Mucosa of descending colon (tissue), 3 donors: ENCODE results near the gene FMNL3. TPM values are rescaled to one million over a fixed set of nuclear protein-coding genes. Genes with fewer than 3 reads are reported as not detected.
"Not testable (repeated sequence)": the region's sequence is repeated elsewhere in the genome, so short reads cannot be mapped to it uniquely, and the experiment has no call there.

Experiments
- ATAC-seq: fragments of 200-7000 bp; cut with Tn5 transposase; one replicate; pipeline ENCODE4 v1.9.1; 2020; ENCODE audit warnings: mild to moderate bottlenecking, moderate library complexity
- DNase-seq, 3 donors: peaks; one replicate each; pipeline ENCODE4 v3.0.0-alpha.2; 2020
- H3K36me3 ChIP-seq: fragments of 200-600 bp; one replicate; pipeline ENCODE4 v1.8.0; 2021; ENCODE audit warnings: low read depth, mild to moderate bottlenecking
- H3K4me1 ChIP-seq: fragments of 200-600 bp; one replicate; pipeline ENCODE4 v1.8.0; 2021; ENCODE audit warnings: low read depth, mild to moderate bottlenecking
- H3K4me3 ChIP-seq: fragments of 200-600 bp; one replicate; pipeline ENCODE4 v1.8.0; 2021; ENCODE audit warnings: mild to moderate bottlenecking
- H3K9me3 ChIP-seq: fragments of 200-600 bp; one replicate; pipeline ENCODE4 v1.8.0; 2021; ENCODE audit warnings: mild to moderate bottlenecking
- CTCF ChIP-seq: fragments of 200-600 bp; IDR thresholded peaks from one replicate; pipeline ENCODE4 v1.8.0; 2022; ENCODE audit warnings: antibody characterized with exemption, mild to moderate bottlenecking
- intact Hi-C, 2 donors: fragments of 100-400 bp; cut with DNase I in 1 of 2; cut with micrococcal nuclease in 1 of 2; formaldehyde crosslinking; loops; one replicate each; pipeline versions ENCODE4 v1.11.0 to v1.11.1; 2022; cut with DNase I, micrococcal nuclease
- total RNA-seq, 3 donors: library from RNA; stranded (reverse); fragmentation: NEBNext Ultra II Directional in 2 of 3; extraction: Animal tissue kit (Norgen Biotek cat#: 25700) in 2 of 3; gene quantifications; one replicate each; pipeline versions ENCODE4 v1.2.1 to v1.2.4, GENCODE V29; 2021 to 2023
- donor health status: DM: no; HTN: no; CAD: no; lungs with moderate emphysema.
- donor health status: DM: no; HTN: no; CAD: no.
- donor health status: DM: no; HTN: yes; CAD: no.

FMNL3 gene
- total RNA-seq, 3 donors from 2014 or later = 4.2 to 13.4 (median 7.1) TPM

- intact Hi-C loops = no loop called here
- no peak for DNase-seq
- TF ChIP-seq CTCF = no peak
- Histone ChIP-seq H3K4me3 (no peak overlapping the region), H3K9me3 (no peaks in the 10 kb centered on the region), H3K36me3 (no peaks in the 10 kb centered on the region), H3K4me1 (no peaks in the 10 kb centered on the region)
- no peak for ATAC-seq
Observed at GRCh38 chr12:49733219-49734017, 26.2 kb upstream of the FMNL3 start.

GRCh38 chr12:49730568-49731101 is 23.4 kb upstream of the FMNL3 start:
- Histone ChIP-seq H3K36me3 (no peaks in the 10 kb centered on the region), H3K4me3 (no peak overlapping the region), H3K4me1 (no peaks in the 10 kb centered on the region), H3K9me3 (no peaks in the 10 kb centered on the region)
- DNase-seq = no peak
- no peak for TF ChIP-seq CTCF
- no peak for ATAC-seq
- intact Hi-C loops = no loop called here

GRCh38 chr12:49730050-49730449 is 22.8 kb upstream of the FMNL3 start:
- H3K4me3 ChIP-seq = no peak overlapping the region
- ATAC-seq = no peak
- H3K4me1 ChIP-seq = no peaks in the 10 kb centered on the region
- H3K9me3 ChIP-seq = no peaks in the 10 kb centered on the region
- DNase-seq = no peak
- intact Hi-C loops = no loop called here
- H3K36me3 ChIP-seq = no peaks in the 10 kb centered on the region
- TF ChIP-seq CTCF = no peak

GRCh38 chr12:49728446-49728845 is 21.2 kb upstream of the FMNL3 start:
- DNase-seq = no peak
- H3K36me3 ChIP-seq = no peaks in the 10 kb centered on the region
- no peak for ATAC-seq
- H3K4me1 ChIP-seq = no peaks in the 10 kb centered on the region
- no peak for TF ChIP-seq CTCF
- H3K9me3 ChIP-seq = no peaks in the 10 kb centered on the region
- no peak overlapping the region for H3K4me3 ChIP-seq
- intact Hi-C loops = no loop called here

GRCh38 chr12:49721355-49721754 is 14.2 kb upstream of the FMNL3 start:
- H3K4me3 ChIP-seq, H3K9me3 ChIP-seq, DNase-seq, ATAC-seq, intact Hi-C loops, H3K36me3 ChIP-seq, H3K4me1 ChIP-seq: not testable (repeated sequence)

- no peak for DNase-seq
- no peak for ATAC-seq
- H3K4me1 ChIP-seq = no peaks in the 10 kb centered on the region
- no peaks in the 10 kb centered on the region for H3K9me3 ChIP-seq
- H3K4me3 ChIP-seq = no peak overlapping the region
- no peaks in the 10 kb centered on the region for H3K36me3 ChIP-seq
- no peak for TF ChIP-seq CTCF
- intact Hi-C loops = no loop called here
Observed at GRCh38 chr12:49720214-49720613, 13.0 kb upstream of the FMNL3 start.

GRCh38 chr12:49717800-49718199 is 10.6 kb upstream of the FMNL3 start:
- H3K9me3 ChIP-seq, H3K4me1 ChIP-seq, H3K36me3 ChIP-seq, intact Hi-C loops, ATAC-seq, DNase-seq, H3K4me3 ChIP-seq: not testable (repeated sequence)
